ENCODE data around the gene STX5. TPM values are rescaled to one million over a fixed set of nuclear protein-coding genes. Genes with fewer than 3 reads are reported as not detected.

STX5 gene
- total and polyA plus RNA-seq, 9 of the 15 experiments (the other 6 are each of a cell fraction or from before 2014, with no cell fraction given): 2.8 to 28.6 (median 23.7) TPM

DNA sequence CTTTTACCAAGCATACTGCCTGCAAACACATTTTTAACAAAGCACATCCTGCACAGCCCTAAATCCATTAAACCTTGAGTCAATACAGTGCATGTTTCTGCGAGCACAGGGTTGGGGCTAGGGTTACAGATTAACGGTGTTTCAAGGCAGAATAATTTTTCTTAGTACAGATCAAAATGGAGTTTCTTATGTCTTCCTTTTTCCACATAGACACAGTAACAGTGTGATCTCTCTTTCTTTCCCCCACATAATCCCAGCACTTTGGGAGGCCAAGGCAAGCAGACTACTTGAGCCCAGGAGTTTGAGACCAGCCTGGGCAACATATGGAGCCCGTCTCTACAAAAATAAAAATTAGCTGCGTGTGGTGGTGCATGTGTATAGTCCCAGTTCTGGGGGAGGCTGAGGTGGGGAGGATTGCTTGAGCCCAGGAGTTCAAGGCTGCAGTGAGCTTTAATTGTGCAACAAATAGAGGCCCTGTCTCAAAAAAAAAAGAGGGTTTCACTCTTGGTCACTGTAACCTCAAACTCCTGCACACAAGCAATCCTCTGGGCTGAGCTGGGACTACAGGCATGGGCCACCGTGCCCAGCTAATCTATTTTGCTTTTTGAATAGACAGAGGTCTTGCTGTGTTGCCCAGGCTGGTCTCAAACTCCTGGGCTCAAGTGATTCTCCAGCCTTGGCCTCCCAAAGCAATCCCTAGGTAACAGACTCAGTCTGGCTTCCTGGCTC is 29.1 kb upstream of the STX5 start (continued):
- no peak for TF ChIP-seq RERE (CRISPR knock-in tag; IDR thresholded peaks at IDR 0.05; ENCODE audit: borderline replicate concordance)
- no peak for TF ChIP-seq THAP12 (CRISPR knock-in tag; IDR thresholded peaks at IDR 0.05)
- no peak for TF ChIP-seq FOXJ2 (tag; IDR thresholded peaks at IDR 0.05)
- TF ChIP-seq JUNB (CRISPR knock-in tag; conservative IDR thresholded peaks at IDR 0.05): no peak
- no peak for TF ChIP-seq TOE1 (IDR thresholded peaks at IDR 0.05; ENCODE audit: borderline replicate concordance)
- no peak for TF ChIP-seq TOE1 (CRISPR knock-in tag; IDR thresholded peaks at IDR 0.05; ENCODE audit: borderline replicate concordance, low read depth)
- no peak for TF ChIP-seq KDM5B (IDR thresholded peaks at IDR 0.05; ENCODE audit: insufficient replicate concordance, low read depth, low read length)
- TF ChIP-seq BCL6 (CRISPR knock-in tag; IDR thresholded peaks at IDR 0.05): peak; percentile 63; the same call in 1 of the 2 replicates
- TF ChIP-seq MEF2D (tag; conservative IDR thresholded peaks at IDR 0.05; ENCODE audit: low read depth): peak; percentile 78
- TF ChIP-seq GTF2B (IDR thresholded peaks at IDR 0.05; ENCODE audit: extremely low read depth, insufficient read length): no peak
- no peak for TF ChIP-seq SP1 (CRISPR knock-in tag; IDR thresholded peaks at IDR 0.05)
- peak; percentile 66 for TF ChIP-seq ZNF239 (CRISPR knock-in tag; IDR thresholded peaks at IDR 0.05)
- no peak for TF ChIP-seq BRF2 (IDR thresholded peaks at IDR 0.05; ENCODE audit: borderline replicate concordance, insufficient read depth, insufficient read length)
- TF ChIP-seq SIN3B (IDR thresholded peaks at IDR 0.05; ENCODE audit: low read depth): no peak
- peak; percentile 62; the same call in 1 of the 2 replicates for TF ChIP-seq ZNF395 (CRISPR knock-in tag; IDR thresholded peaks at IDR 0.05)

Measured in K562 (cell line).